Embryonic facial prominence (tissue), 1 donor: Measurements from ENCODE around the gene PPY.
"Not testable (repeated sequence)": the region's sequence is repeated elsewhere in the genome, so short reads cannot be mapped to it uniquely, and the experiment has no call there.

Experiments used
- DNase-seq: peaks from one replicate; pipeline ENCODE4 v3.0.0-alpha.2; 2016; ENCODE audit errors: extremely low spot score

Gene PPY, protein sequence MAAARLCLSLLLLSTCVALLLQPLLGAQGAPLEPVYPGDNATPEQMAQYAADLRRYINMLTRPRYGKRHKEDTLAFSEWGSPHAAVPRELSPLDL

DNA sequence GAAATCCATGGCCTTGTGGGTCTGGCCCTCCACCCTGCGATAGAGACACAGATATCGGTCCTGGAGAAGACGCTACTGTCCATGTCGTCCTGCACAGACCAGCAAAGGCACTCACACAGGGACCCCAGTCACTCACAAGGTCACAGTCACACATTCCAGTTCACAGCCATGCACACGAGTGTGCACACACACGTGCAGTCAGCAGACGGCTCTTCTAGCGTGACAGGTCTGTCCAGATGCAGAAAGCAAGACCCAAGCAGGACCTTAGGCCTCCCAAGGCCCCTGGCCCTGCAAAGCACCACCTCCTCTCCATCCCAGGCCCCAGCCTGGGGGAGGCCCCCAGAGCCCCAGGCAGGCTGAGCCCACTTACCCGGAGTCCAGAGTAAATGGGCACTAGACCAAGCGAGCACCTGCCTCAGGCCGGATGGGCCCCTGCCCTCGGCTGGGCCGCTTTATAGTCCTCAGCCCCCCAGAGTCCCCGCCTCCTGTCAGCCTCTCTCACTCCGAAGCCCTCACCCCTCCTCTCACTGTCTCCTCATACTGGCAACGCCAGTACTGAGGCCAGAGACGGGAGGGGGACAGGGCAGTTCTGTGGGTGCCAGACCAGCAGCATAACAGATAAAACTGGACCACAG, at the start of gene PPY:
Gene PPY, minus strand, starts transcription at position 426 of the 635 bp plus-strand sequence. CDS start 822 bp downstream, outside the sequence.
- no peak for DNase-seq

DNA sequence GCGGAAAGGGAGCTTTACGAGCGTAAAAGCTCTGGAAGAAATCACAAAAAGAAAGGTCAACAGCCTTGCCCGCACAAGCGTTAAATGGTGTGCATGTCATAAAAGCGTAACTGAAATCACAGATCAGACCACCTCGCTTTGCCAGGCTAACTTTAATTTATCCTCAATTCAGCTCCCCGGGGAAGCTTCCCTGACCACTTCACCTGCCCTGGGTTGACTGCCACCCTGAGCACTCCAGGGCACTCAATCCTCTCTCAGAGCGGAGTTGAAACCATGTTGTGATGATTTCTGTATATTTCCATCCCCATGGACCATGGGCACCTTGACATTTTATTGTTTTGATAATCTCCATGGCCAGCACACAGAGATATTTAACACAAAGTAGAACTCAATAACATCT, 46.0 kb upstream of the PPY start:
- DNase-seq = no peak

DNA sequence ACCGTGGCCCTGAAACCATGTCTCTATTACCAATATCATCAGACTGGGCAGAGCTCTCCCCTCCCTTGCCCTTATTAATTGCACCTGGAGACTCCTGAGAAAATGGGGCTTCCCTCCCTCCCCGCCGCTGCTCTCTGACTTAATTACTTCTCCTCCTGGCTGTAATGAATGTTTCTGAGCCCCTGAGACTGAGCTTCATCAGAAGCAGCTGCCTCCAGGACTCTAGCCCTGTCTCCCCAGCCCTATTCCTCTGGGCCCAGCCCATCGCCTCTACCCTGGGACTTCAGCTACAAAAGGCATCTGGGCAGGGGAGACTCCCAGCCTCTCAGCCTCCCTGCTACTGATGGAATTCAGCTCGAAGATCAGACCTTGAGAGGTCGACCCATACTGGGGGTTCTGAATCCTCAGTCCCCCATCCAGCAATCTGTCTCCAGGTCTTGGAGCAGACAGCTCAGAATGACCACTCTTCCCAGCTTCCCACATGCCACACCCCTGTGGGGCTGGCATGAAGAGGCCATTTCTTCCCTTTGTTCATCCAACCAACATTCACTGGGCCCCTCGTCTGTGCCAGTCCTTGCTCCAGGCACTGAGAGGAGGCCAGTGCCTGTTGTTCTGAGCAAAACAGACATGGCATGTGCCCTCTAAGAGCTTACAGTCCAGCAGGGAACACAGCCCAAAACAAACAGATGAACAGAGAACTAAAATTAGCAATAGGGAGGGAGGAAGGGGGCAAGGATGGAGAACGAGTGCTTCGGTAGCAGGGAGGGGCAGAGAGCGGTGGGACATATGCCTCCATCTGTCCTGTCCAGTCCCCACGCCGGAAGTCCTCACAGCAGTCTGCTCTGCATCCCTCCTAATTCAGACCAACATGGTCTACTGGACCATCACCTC, 45.1 kb upstream of the PPY start:
- no peak for DNase-seq

DNA sequence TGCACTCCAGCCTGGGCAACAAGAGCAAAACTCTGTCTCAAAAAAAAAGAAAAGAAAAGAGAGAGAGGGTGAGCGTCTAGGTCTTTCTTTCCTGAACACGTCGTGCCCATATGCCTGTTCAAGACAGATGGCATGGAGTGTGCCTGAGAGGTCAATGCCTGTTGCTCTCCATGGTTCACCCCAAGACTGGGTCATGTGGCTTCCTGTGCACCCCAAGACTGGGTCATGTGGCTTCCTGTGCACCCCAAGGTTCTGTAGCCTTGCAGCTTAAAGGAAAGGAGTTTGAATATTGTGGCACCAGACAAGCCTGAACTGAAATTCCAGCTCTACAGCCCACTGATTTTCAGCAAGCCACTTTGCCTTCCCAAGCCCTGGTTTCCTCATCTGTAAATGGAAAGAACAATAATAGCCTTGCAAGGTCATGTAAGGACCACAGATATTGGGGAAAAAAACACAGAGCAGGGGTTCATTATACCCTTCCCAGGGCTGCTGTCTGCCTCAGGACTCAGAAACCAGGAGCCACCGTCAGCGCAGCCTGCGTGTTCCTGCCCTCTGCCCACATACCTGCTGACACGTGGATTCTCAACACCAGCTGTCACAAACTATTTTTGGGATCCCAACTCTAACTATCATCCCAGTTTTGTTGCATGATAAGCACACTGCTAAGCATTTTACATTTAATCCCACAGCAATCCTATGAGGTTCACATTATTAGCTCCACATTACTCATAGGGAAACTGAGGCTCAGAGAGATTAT, 44.1 kb upstream of the PPY start:
- DNase-seq = no peak

DNA sequence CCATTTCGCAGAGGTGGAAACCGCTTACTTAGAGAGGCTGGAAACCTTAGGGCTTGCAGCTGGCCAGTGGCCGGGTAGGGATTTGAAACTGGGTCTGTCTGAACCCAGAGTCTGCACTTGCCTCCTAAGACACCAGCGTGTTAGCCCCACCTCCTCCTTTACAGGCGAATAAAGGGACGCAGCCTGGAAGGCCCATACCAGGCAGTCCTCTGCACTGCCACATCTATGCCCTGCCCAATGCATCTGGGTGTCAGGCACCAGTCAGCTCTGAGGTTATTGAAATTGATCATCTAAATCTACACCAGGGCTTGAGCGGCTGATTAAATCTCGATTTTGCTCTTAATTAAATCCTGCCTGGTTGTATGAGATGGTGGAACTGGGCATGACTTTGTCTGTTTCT, 42.2 kb upstream of the PPY start:
- no peak for DNase-seq

DNA sequence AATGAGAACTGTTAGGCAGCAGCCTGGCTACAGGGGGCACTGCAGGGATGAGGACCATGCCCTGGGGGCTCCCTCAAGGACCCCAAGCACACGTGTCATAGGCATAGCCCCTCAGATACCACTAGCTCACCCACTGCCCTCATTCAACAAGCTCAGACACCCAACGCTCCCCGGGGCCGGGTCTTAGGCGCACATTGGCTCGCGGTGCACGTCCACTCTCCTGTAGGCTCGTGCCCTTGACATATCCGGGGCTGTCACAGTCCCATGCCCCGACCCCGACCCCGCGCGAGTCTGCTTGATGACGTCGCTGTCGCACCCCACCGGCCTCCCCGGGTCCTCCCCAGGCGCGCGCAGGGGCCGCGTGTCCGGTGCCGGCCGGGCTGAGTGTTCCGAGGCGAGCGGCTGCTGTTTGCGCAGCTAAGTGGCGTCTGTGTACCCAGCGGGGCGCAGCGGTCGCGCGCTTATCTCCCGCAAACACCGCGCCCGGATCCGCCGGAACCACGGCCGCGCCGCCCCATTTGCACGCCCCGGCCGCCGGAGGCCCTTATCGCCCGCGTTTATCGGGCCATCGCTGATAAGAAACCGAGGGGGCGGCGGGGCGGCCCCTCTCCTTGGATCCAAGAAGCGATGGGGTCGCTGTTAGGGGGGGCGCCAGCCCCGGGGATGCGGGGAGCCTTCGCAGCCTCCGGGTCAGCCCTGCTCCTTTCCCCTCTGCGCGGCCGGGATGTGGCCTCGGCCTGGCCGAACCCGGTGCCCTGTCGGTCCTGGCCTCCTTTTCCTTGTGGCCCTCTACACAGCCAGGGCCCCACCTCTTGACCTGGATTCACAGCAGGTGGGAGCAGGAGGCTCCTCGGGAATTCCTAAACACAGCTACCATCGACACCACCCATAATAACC, 41.5 kb upstream of the PPY start:
- no peak for DNase-seq

DNA sequence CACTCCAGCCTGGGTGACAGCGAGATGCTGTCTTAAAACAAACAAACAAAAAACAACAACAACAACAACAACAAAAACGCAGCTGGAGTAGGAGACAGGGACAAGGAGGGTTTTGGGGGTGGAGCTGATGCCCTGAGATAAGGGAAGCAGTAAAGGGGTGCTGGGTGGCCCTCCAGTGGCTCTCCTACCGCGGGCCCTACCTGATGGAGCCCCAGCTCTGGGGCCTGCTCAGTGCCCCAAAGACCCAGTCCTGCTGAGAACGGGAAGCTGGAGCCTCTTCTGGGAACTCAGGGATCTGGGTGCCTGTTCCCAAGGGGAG, 40.9 kb upstream of the PPY start:
- no peak for DNase-seq

DNA sequence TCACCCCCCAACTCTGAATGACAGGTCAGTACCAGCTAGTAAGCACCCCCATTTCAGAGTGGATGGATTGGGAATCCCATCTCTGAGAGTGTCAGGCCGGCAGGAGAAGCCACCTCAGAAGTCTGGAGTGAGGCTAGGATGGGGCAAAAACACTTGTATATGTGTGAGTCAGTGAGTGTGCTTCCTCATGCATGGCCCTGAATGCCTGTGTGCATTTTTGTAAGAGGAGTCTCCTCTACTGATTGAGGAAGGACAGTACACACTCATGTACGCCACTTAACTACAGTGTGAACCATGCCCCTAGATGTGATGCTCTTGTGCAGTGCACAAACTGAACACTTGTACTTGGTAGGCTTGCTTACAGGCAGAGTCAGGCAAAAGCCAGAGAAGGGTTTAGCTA, 39.9 kb upstream of the PPY start:
- DNase-seq = no peak

DNA sequence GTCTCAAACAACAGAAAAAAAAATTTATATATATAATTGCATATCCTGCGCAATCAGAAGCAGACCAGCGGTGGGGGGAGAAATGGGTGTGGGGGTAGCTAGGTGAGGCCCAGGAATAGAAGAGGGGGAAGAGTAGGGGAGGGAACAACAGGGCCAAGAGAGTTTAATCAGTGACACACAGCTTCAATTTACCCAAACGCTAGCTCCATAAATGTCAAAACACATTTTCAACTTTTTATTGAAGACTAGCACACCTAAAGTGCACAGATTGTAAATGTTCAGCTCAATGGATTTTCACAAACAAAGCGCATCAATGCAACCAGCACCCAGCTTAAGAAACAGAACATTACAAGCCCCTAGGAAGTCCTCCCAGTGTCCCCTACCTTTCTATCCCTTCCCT, 37.4 kb upstream of the PPY start:
- DNase-seq = no peak

DNA sequence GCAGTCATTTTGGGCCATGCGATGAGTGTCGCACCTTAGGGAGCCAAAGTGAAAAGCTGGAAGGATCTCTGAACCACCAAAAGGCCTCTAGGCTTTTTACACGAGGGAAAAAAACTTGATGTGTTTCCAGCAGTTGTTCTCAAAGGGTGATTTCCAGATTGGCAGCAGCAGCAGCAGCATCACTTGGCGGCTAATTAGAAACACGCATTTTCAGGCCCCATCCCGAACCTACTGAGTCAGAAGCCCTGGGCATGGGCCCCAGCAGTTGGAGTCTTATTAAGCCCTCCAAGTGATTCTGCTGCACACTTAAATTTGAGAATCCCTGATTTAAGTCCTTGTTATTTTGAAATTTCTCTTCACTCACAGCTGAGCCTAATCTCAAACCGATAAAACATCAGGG, 36.7 kb upstream of the PPY start:
- no peak for DNase-seq

DNA sequence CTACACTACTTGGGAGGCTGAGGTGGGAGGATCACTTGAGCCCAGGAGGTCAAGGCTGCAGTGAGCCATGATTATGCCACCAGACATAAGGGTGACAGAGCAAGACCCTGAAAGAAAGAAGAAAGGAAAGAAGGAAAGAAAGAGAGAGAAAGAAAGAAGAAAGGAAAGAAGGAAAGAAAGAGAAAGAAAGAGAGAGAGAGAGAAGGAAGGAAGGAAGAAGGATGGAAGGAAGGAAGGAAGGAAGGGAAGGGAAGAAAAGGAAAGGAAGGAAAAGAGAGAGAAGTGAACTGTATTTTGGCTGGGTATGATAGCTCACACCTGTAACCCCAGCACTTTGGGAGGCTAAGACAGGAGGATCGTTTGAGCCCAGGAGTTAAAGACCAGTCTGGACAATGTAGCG, 35.8 kb upstream of the PPY start:
- no peak for DNase-seq

DNA sequence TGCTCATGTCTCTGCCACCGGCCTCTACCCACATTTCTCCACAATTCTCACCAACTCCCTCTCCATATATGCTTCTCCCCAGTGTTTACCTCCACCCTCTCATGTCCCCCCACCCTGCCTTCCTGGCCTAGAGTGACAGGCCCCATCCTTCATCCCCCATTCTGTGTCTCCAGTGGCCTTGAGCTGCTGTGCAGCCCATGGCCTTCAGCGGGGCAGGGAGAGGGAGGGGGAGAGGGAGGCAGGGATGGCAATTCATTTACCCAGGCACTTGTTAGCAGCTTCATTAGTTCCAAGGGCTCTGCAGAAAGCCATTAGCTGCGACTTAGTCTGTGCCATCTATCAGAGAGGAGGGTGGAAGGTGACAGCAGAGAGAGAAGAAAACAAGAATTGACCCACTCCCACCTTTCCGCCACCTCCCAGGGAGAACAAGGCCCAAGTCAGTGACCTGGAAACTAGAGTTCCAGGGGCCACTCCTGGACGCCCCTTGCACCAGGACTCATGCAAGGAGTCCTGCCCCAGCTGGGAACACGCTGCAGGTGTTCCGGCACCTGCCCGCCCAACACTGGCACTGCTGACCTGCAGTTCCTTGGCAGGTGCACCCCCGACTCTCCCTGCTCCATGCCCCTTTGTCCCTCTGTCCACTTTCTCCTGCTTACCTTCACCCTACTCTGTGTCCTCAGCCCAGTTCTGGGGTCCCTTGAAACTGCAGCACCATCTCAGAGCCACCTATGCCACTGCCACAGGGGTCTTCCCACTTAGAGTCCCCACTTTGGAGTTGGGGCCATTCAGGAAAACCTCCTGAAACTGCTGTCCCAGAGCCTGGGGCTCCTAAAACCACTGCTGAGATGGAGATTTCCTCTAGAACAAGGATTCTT, 34.9 kb upstream of the PPY start:
- DNase-seq = no peak

DNA sequence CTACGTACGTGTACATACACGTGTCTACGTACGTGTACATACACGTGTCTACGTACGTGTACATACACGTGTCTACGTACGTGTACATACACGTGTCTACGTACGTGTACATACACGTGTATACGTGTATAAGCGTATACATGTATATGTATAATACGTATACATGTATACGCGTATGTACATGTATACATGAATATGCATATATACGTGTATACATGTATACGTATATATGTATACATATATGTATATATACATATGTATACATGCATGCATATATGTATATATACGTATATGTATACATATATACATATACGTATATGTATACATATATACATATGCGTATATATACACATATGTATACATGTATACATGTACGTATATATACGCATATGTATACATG, 33.6 kb upstream of the PPY start:
- no peak for DNase-seq

DNA sequence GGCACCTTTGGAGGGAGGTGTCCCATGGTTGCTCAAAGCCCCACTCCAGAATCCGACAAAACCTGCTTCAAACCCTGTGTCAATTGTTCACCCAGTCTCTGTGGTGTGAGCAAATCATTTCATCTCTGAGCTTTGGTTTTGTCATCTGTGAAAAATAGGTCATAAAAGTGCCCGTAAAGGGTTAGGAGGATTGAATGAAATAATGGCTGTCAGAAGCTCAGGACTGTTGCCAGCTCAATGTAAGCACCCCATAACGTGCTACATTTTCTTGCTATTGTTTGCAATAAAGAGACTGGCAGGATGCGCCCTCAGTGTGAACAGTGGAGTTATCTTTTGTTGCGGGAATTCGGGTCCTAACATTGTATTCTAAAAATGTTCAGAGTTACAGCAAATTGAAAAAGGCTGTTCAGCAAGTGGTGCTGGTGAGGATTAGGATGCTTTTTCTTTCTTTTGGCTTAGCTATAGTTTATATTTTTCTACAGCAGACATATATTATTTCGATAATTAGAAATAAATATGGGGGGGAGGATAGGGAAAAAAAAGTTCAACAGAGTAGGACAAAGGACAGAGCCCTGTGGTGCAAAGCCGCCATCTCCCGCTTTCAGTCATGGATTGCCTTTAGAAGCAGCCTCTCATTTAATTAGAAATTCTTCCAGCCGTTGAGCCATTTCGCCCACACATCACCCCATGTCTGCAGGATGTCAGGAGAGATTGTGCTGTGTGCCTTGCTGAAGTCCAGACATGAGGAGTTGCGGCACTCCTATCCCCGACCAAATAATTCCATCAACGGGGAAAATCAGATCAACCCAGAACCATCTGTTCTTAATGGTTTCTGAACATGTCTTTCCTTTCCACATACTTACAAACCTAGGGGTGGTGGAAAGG, 32.3 kb upstream of the PPY start:
- no peak for DNase-seq

DNA sequence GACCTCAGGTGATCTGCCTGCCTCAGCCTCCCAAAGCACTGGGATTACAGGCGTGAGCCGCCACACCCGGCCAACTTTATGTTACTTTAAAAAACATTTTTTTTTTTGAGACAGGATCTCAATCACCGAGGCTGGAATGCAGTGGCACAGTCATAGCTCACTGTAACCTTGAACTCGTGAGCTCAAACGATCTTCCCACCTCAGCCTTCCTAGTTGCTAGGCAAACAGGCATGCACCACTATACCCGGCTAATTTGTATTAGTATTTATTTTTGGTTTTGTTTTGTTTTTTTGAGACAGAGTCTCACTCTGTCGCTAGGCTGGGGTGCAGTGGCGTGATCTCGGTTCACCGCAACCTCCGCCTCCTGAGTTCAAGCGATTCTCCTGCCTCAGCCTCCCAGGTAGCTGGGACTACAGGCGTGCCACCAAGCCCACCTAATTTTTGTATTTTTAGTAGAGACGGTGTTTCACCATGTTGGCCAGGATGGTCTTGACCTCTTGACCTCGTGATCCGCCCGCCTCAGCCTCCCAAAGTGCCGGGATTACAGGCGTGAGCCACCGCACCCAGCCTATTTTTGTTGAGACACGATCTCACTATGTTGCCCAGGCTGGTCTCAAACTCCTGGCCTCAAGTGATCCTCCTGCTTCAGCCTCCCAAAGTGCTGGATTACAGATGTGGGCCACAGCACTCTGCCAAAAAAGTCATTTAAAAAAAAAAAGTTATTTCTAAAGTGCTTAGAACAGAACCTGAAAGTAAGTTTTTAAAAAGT, 30.4 kb upstream of the PPY start:
- DNase-seq = not testable (repeated sequence)

DNA sequence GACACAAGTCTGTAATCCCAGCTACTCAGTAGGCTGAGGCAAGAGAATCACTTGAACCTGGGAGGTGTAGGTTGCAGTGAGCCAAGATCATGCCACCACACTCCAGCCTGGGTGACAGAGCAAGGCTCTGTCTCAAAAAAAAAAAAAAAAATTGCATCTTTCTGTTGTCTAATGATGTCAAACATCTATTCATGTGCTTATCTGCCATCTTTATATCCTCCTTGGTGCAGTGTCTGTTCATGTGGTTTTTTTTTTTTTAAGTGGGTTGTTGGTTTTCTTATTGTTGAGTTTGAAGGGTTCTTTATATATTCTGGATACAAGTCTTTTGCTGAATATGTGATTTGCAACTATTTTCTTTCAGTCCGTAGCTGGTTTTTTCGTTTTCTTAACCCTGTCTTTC, 29.2 kb upstream of the PPY start:
- DNase-seq = not testable (repeated sequence)

DNA sequence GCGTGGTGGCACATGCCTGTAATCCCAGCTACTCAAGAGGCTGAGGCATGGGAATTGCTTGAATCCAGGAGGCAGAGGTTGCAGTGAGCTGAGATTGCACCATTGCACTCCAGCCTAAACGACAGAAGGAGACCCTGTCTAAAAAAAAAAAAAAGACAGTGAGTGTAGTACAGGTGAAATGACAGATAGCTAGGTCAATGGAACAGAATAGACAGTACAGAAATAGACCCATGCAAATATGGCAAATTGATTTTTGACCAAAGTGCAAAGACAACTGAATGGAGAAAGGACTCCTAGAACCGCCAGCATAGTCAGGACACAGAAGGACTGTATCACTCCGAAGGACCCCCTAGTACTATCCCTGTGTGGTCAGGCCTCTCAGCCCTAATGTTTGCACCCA, 28.1 kb upstream of the PPY start:
- DNase-seq = no peak

DNA sequence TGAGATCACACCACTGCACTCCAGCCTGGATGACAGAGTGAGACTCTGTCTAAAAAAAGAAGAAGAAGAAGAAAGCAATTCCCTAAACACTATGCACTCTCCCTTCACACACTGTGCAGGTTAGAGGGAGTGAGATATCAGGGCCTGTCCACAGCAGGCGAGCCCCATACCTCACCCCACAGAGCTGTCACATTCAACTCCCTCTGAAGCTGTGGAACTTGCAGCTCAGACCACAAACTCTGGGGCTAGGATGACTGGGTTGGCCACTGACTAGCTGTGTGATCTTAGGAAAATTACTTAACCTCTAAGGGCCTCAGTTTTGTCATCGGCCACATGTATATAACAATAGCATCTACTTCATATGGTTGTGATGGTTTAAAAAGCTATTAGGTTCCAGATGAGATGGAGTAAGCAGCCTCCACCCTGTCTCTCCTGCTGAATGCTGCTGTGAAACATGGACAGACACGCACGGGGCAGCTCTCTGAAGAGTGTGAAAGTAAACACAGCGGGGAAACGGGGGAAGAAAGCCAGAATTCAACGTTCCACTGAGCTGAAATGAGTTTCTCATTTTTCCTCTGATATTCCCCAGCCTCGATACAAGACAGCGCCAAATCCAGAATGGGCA, 25.1 kb upstream of the PPY start:
- no peak for DNase-seq
